ENCODE measurements around the gene DPP6.

GRCh38 chr7:154259396-154259795 lies 207.2 kb downstream of the DPP6 start:
- no peak for TF ChIP-seq CTCF (IDR thresholded peaks at IDR 0.05; ENCODE audit: low read depth, low read length)
- no peak for TF ChIP-seq MYC (IDR thresholded peaks at IDR 0.05; ENCODE audit: low read depth, low read length)
- no peak for TF ChIP-seq POLR2A (IDR thresholded peaks at IDR 0.05; ENCODE audit: extremely low read depth, insufficient read length)
- no peak for TF ChIP-seq MAX (IDR thresholded peaks at IDR 0.05; ENCODE audit: low read depth, low read length)
